KBM-7 (cell line): ENCODE measurements around the gene SMIM13.
"Not testable (repeated sequence)": the region's sequence is repeated elsewhere in the genome, so short reads cannot be mapped to it uniquely, and the experiment has no call there.

Experiments
- DNase-seq: peaks from one replicate; pipeline ENCODE4 v3.0.0-alpha.2; 2015
- in situ Hi-C: fragments of 300-500 bp; cut with MboI; formaldehyde crosslinking; loops from 2 replicates; pipeline ENCODE4 v1.14.3; 2020; ENCODE audit warnings: low sequenced_read_pairs, low pct_unique_long_range_greater_than_20kb, mixed read lengths

The SMIM13 gene

DNA sequence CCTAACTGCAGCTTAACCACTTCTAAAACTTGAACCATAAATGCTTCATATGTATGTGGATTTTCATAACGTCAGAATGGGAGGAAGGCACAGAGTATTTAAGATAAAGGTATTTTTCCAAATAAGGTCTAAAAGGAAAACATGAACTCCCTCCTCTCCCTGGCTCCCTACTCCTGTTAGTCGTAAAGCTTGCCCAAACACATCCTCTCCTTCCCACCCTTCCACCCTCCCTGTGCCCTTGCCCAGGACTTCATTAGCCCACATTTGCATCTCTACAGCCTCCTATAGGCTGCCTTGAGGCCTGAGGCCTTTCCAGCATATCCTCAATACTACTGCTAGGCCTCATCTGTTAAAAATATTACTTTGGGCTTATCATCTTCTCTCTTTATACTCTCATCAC lies 17.1 kb upstream of the SMIM13 start:
- in situ Hi-C loops = no loop called here
- DNase-seq = no peak

DNA sequence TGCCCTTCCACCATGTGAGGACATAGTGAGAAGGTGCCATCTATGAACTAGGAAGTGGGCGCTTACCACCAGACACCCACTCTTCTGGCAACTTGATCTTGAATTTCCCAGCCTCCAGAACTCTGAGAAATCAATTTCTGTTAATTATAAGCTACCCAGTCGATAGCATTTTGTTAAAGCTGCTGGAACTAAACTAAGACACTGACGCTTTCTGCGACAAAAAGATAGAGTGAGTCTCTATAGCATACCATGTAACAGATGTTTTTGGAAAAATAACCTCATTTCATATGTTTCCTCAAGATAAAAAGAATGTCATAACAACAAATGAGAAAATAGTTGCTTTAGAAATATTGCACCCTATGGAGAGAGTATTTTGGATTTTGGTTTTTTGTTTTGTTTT lies 15.4 kb upstream of the SMIM13 start:
- in situ Hi-C loops = no loop called here
- DNase-seq = no peak

DNA sequence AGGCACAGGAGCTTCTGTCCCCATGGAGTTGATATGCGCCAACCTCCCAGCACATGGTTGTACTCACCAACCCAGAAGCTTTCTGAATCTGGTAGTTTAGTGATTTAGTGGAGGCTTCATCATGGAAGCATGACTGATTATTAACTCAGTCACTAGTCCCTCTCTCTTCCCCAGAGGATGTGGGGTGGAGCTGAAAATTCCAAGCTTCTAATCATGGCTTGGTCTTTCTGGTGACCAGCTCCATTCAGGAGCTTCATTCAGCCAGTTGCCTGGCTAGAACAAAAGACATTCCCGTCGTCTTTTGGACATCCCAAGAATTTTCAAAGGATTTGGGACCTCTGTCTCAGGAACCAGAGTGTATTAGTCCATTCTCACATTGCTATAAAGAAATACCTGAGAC lies 13.3 kb upstream of the SMIM13 start:
- in situ Hi-C loops = no loop called here

GRCh38 chr6:11083491-11083890 lies 10.1 kb upstream of the SMIM13 start:
- DNase-seq = no peak
- in situ Hi-C loops = no loop called here

More for the DNA sequence above, 13.3 kb upstream of the SMIM13 start:
- DNase-seq = no peak

DNA sequence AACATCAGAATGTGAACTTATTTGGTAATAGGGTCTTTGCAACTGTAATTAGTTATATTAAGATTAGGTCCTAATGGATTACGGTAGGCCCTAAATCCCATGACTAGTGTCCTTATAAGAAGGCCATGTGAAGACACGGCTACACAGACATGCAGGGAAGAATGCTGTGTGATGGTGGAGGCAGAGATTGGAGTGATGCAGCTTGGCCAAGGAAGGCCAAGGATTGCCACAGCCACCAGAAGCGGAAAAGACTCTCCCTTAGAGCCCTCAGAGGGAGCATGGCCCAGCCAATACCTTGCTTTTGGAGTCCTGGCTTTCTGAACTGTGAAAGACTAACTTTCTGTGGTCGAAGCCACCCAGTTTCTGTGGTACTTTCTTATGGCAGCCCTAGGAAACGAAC lies 9.7 kb upstream of the SMIM13 start:
- in situ Hi-C loops = no loop called here

DNA sequence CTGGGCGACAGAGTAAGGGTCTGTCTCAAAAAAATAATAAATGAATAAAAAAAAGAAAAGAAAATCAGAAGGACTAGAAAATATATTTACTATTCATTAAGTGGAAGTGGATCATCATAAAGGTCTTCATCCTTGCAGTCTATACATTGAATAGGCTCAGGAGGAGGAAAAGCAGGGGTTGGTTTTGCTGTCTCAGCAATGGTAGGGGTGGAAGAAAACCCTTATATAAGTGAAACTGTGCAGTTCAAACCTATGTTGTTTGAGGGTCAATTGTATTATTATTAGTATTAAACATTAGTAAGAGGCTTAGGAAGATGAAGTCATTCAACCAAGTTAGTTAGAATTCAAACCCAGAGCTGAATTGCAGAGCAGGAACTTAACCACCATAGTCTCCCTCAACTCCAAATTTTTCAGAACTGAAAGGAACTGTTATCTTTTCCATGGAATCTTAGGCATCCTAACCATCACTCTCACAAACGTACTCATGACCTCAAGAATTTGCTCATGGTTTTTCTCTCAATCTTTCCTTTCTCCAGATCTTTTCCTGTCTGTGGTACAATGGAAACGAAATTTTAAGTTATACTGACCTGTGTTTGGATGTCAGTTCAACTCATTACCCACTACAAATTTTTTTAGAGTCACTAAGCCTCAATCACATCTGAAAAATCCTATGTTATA lies 7.7 kb upstream of the SMIM13 start:
- in situ Hi-C loops = no loop called here
- no peak for DNase-seq

More for the DNA sequence above, 9.7 kb upstream of the SMIM13 start:
- DNase-seq = no peak

DNA sequence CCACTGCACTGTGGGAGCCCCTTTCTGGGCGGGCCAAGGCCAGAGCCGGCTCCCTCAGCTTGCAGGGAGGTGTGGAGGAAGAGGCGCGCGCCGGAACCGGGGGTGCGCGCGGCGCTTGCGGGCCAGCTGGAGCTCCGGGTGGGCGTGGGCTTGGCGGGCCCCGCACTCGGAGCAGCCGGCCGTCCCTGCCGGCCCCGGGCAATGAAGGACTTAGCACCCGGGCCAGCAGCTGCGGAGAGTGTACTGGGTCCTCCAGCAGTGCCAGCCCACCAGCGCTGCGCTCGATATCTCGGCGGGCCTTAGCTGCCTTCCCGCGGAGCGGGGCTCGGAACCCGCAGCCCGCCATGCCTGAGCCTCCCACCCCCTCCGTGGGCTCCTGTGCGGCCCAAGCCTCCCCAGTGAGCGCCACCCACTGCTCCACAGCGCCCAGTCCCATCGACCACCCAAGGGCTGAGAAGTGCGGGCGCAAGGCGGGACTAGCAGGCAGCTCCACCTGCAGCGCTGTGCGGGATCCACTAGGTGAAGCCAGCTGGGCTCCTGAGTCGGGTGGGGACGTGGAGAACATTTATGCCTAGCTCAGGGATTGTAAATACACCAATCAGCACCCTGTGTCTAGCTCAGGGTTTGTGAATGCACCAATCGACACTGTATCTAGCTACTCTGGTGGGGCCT lies 6.4 kb upstream of the SMIM13 start:
- DNase-seq, in situ Hi-C loops: not testable (repeated sequence)

GRCh38 chr6:11089695-11090094 lies 3.9 kb upstream of the SMIM13 start:
- in situ Hi-C loops = no loop called here

GRCh38 chr6:11091141-11091540 lies 2.5 kb upstream of the SMIM13 start:
- in situ Hi-C loops, DNase-seq: not testable (repeated sequence)

More at GRCh38 chr6:11089695-11090094, 3.9 kb upstream of the SMIM13 start:
- DNase-seq = no peak

DNA sequence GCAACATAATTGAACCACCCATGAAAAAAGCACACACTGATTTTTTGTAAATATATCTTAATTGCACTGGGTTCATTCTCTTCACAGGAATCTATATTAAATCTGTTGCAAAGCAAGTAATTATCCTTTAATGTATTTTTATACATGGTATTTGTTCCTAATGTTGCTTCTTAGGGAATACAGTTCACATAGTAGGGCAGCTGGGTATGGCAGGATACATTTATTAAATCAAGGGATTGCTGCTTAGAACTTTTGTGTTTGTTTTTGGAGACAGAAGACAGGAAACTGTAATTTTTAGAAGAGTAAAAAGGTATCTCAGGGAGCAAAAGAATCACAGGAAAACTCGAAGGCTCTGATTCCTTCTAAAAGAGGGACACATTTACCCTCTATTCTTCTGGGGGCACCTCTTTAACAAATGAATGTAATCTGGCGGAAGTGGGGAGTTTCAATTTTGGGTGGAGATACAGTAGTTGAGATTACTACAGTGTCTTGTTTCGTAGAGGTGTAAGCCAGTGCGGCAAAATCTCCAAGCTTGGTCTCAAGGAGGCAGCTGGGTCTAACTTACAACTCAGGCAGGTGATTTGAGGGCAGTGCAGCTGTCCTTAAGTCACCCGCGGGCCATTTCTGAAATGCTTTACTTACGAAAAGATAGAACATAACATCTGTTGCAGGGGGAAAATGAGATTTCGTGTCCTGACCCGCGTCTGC lies 812 bp upstream of the SMIM13 start:
- in situ Hi-C loops = no loop called here
- no peak for DNase-seq

- DNase-seq = no peak
- in situ Hi-C loops = no loop called here
These were observed 333 bp upstream of the SMIM13 start for GRCh38 chr6:11093376-11093625.

GRCh38 chr6:11094411-11094851 lies 797 bp downstream of the SMIM13 start:
- in situ Hi-C loops = no loop called here
- DNase-seq = peak; percentile 65

GRCh38 chr6:11094941-11095340 lies 1.3 kb downstream of the SMIM13 start:
- in situ Hi-C loops = no loop called here

GRCh38 chr6:11096109-11096508 lies 2.5 kb downstream of the SMIM13 start:
- peak; percentile 61 for DNase-seq
- in situ Hi-C loops = no loop called here

More at GRCh38 chr6:11094941-11095340, 1.3 kb downstream of the SMIM13 start:
- no peak for DNase-seq

GRCh38 chr6:11097476-11097875 lies 3.8 kb downstream of the SMIM13 start:
- no peak for DNase-seq
- in situ Hi-C loops = no loop called here

GRCh38 chr6:11098004-11098403 lies 4.4 kb downstream of the SMIM13 start:
- no peak for DNase-seq
- in situ Hi-C loops = no loop called here

DNA sequence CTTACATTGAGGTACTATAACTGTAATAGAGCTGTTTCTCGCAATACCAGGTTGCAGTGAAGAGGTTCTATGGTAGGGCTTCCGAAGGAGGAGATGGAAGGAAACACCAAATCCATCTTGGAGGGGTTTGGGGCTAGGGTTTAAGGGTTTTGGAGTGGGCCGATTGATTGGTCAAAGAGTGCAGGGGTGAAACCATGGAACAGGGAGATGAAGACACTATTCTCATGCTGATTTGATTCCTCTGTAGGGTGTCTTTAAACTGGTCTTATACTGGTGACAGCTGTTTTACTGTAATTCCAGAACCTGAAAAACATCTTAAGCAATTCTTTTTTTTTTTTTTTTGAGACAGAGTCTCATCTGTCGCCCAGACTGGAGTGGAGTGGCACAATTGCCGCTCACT lies 7.8 kb downstream of the SMIM13 start:
- in situ Hi-C loops = no loop called here
- DNase-seq = no peak

DNA sequence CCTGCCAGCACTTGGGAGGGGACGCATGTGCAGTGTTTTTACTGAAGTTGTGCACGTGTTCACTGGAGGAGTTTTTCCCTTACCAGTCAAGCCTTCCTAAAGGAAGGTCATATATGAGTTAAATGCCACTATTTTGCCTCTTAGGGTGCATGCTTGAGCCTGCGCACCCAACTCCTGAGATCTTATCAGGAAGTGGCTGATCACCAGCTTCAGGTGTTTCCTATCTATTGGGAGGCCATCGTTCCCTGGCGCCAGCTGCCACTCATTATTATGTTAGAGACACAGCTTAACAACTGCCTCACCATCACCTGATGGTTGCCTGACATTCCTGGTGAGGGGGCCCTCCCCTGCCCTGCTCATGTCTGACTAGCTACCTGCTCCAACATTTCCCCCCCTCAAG lies 9.4 kb downstream of the SMIM13 start:
- DNase-seq = no peak
- in situ Hi-C loops = no loop called here

DNA sequence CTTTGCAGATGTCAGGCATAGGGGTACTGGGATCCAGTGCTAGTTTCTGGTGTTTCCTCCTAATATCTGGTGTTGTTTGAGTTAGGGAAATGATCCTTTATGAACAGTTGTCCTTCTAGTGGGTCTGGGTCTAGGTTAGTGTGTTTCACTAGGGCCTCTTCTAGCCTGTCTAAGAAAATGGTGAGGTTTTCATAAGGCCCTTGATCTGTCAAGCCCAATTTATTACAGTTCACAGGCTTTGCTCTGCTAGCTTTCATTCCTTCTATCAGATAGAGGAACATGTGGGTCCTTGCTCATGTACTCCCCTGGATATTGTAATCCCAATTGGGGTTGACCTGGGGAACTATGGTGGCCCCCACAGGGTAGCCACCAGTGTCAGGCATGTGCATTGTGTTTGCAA lies 15.1 kb downstream of the SMIM13 start:
- in situ Hi-C loops = no loop called here
- DNase-seq = no peak

DNA sequence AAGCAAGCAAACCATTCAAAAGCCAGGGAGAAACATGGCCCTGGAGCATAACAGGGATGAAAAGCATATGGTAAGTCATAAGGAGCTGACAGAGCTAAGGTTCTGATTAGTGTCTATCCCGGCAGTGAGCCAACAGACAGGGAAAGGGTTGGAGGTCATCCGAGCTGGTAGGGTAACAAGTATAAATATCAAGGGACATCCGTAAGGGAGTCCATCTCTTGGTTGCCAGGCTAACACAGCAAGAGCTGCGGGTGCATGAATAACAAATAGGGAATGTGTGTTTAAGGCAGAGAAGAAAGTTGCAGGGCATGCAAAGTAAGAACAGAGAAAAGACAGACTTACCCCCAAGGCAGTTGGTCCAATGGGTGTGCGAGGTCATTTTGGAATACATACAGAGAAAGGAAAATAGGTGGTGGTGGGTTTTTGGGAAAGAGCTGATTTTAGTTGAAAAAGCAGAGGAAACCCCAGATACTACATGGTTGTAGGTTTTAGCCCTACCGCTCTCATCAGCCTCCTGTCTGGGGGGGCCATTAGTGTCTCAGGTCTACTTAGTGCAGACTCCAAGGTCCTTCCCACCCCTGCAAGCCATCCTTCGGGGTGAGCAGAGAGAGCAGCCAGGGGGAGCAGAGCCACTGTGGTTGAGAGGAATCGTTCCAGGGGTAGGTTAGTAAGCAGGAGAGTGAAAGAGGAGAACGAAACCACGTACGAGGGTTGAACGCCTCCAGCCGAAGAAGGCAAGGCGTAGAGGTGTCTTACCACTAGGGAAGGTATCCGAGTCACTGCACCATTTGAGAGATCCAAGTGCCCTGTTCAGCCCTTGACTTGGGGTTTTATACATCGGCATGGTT lies 17.5 kb downstream of the SMIM13 start, which contains the start of gene ERVFRD-1:
TSS of gene ERVFRD-1 (minus strand) at position 805 of the 848 bp plus-strand sequence. CDS start 6,415 bp downstream, outside the sequence.
- in situ Hi-C loops = no loop called here
- DNase-seq = no peak
